Measurements from ENCODE around the gene FBXW11. TPM values are rescaled to one million over a fixed set of nuclear protein-coding genes. Genes with fewer than 3 reads are reported as not detected.

The FBXW11 gene
- total RNA-seq, 2 donors from 2014 or later: 29.0 to 64.6 TPM

GRCh38 chr5:172002310-172002709 lies 4.1 kb downstream of the FBXW11 start:
- WGBS, 2 donors: 13 to 16% methylated on average over 2 of the region's 2 CpGs
- Histone ChIP-seq H3K4me3 (no peak overlapping the region), H3K4me1 (peaks cover 68% of the 10 kb centered on the region), H3K9me3 (no peaks in the 10 kb centered on the region), H3K36me3 (replicated peaks in 1 of 2; ENCODE audit: insufficient read depth in 1 of 2, low read depth in 2 of 2) (no peaks in the 10 kb centered on the region), H3K27ac (peak overlapping the region in 3 of 4 donors; percentile 22 to 98 (median 98)), H3K27me3 (no peaks in the 10 kb centered on the region)
- intact Hi-C loops (cut with DNase I): no loop called here
- ATAC-seq: no peak
- DNase-seq: no peak
- TF ChIP-seq CTCF (IDR thresholded peaks at IDR 0.05): peak in 6 of 7 experiments; percentile 19 to 50 (median 37)
- TF ChIP-seq POLR2A (IDR thresholded peaks at IDR 0.05): no peak

GRCh38 chr5:171999877-172000276 lies 6.6 kb downstream of the FBXW11 start:
- Histone ChIP-seq H3K4me1 (peaks cover 83% of the 10 kb centered on the region), H3K27ac (peak overlapping the region in 2 of 4 donors; percentile 2 to 31), H3K4me3 (no peak overlapping the region), H3K9me3 (no peaks in the 10 kb centered on the region), H3K27me3 (no peaks in the 10 kb centered on the region), H3K36me3 (replicated peaks in 1 of 2; ENCODE audit: insufficient read depth in 1 of 2, low read depth in 2 of 2) (peaks cover 0 to 2% of the 10 kb centered on the region in 2 donors)
- WGBS, 2 donors: 55 to 85% methylated on average over 5 of the region's 5 CpGs
- no peak for DNase-seq
- ATAC-seq: no peak
- TF ChIP-seq CTCF (IDR thresholded peaks at IDR 0.05): no peak
- TF ChIP-seq POLR2A (IDR thresholded peaks at IDR 0.05): no peak
- intact Hi-C loops (cut with DNase I): no loop called here

GRCh38 chr5:171999100-171999499 lies 7.3 kb downstream of the FBXW11 start:
- ATAC-seq: no peak
- no peak for TF ChIP-seq CTCF (IDR thresholded peaks at IDR 0.05)
- TF ChIP-seq POLR2A (IDR thresholded peaks at IDR 0.05): no peak
- WGBS, 2 donors: 90 to 97% methylated on average over 2 of the region's 2 CpGs
- Histone ChIP-seq H3K27me3 (no peaks in the 10 kb centered on the region), H3K4me3 (no peak overlapping the region), H3K9me3 (no peaks in the 10 kb centered on the region), H3K4me1 (peaks cover 81% of the 10 kb centered on the region), H3K27ac (peak overlapping the region in 1 of 4 donors; percentile 31), H3K36me3 (replicated peaks in 1 of 2; ENCODE audit: insufficient read depth in 1 of 2, low read depth in 2 of 2) (peaks cover 0 to 2% of the 10 kb centered on the region in 2 donors)
- intact Hi-C loops (cut with DNase I): no loop called here
- DNase-seq: no peak

- peaks cover 64% of the 10 kb centered on the region for H3K4me1 ChIP-seq
- H3K36me3 ChIP-seq (replicated peaks in 1 of 2; ENCODE audit: insufficient read depth in 1 of 2, low read depth in 2 of 2): peaks cover 0 to 2% of the 10 kb centered on the region in 2 donors
- ATAC-seq: no peak
- peak overlapping the region in 1 of 4 donors; percentile 10 for H3K27ac ChIP-seq
- intact Hi-C loops (cut with DNase I): no loop called here
- WGBS, 2 donors: 54 to 67% methylated on average over 3 of the region's 3 CpGs
- no peak for TF ChIP-seq CTCF (IDR thresholded peaks at IDR 0.05)
- no peak for TF ChIP-seq POLR2A (IDR thresholded peaks at IDR 0.05)
- DNase-seq: no peak
- no peaks in the 10 kb centered on the region for H3K27me3 ChIP-seq
- no peaks in the 10 kb centered on the region for H3K9me3 ChIP-seq
- no peak overlapping the region for H3K4me3 ChIP-seq
Observed at GRCh38 chr5:171997011-171997410, 9.4 kb downstream of the FBXW11 start.

- H3K4me1 ChIP-seq: peaks cover 47% of the 10 kb centered on the region
- H3K9me3 ChIP-seq: no peaks in the 10 kb centered on the region
- no peak for DNase-seq
- 67 to 69% methylated on average over 2 of the region's 2 CpGs for WGBS, 2 donors
- H3K27ac ChIP-seq: no peak overlapping the region
- H3K27me3 ChIP-seq: no peaks in the 10 kb centered on the region
- peaks cover 0 to 2% of the 10 kb centered on the region in 2 donors for H3K36me3 ChIP-seq (replicated peaks in 1 of 2; ENCODE audit: insufficient read depth in 1 of 2, low read depth in 2 of 2)
- no peak overlapping the region for H3K4me3 ChIP-seq
- ATAC-seq: no peak
- no peak for TF ChIP-seq CTCF (IDR thresholded peaks at IDR 0.05)
- TF ChIP-seq POLR2A (IDR thresholded peaks at IDR 0.05): no peak
- intact Hi-C loops (cut with DNase I): no loop called here
Observed at GRCh38 chr5:171992813-171993212, 13.6 kb downstream of the FBXW11 start.

Measured in body of pancreas (tissue), 4 donors.